Measurements from ENCODE around the gene MOBP. TPM values are rescaled to one million over a fixed set of nuclear protein-coding genes. Genes with fewer than 3 reads are reported as not detected.

MOBP gene
- total and polyA plus RNA-seq, 2 of the 8 experiments (the other 6 are each of a cell fraction or from before 2014, with no cell fraction given) = 0.06 to 0.50 TPM

- 90% methylated on average over 3 of the region's 3 CpGs; no CpG with 5 or more reads in 1 of the 2 experiments for WGBS, 2 experiments (ENCODE audit: extremely low coverage in 1 of 2, insufficient coverage in 1 of 2, insufficient read length in 1 of 2, insufficient replicate concordance in 2 of 2, low coverage in 1 of 2, low lambda C conversion rate in 2 of 2, missing lambda C conversion rate in 1 of 2)
- Histone ChIP-seq H3K14ac (ENCODE audit: insufficient read length) (no peak overlapping the region), H3K9ac (replicated peaks in 1 of 4; ENCODE audit: extremely low read depth in 1 of 4, low read depth in 3 of 4, low read length in 3 of 4) (no peak overlapping the region), H2AFZ (ENCODE audit: low read length) (no peak overlapping the region), H2BK120ac (replicated peaks; ENCODE audit: low read depth, low read length) (no peak overlapping the region), H3K27me3 (replicated peaks in 1 of 4; ENCODE audit: control insufficient read depth in 3 of 4, extremely low read depth in 1 of 4, insufficient read depth in 3 of 4, low read length in 3 of 4) (peaks cover 0 to 2% (median under 1%) of the 10 kb centered on the region in 4 experiments; a peak in 4 of 7 replicates), H2BK20ac (ENCODE audit: low read length) (no peak overlapping the region), H3K4me3 (ENCODE audit: extremely low read depth in 1 of 4, insufficient read depth in 2 of 4, low read depth in 3 of 4, low read length in 4 of 4) (no peak overlapping the region), H3K9me3 (ENCODE audit: insufficient read depth in 2 of 2, low read depth in 1 of 2, low read length in 1 of 2) (peaks cover 0 to 2% of the 10 kb centered on the region in 2 experiments; a peak in 1 of 4 replicates), H3K23ac (ENCODE audit: insufficient read length) (no peak overlapping the region), H2AK5ac (ENCODE audit: low read depth, low read length) (no peak overlapping the region), H4K91ac (replicated peaks; ENCODE audit: insufficient read length, low read length) (no peak overlapping the region), H2BK12ac (ENCODE audit: low read depth, low read length) (no peak overlapping the region), H3K27ac (ENCODE audit: low read depth, low read length) (no peak overlapping the region), H3K79me1 (ENCODE audit: low read depth, low read length) (no peaks in the 10 kb centered on the region), H3K23me2 (ENCODE audit: low read depth, low read length) (no peaks in the 10 kb centered on the region), H2BK15ac (ENCODE audit: low read length) (no peak overlapping the region), H4K20me1 (replicated peaks in 1 of 2; ENCODE audit: control insufficient read depth in 1 of 2, insufficient read depth in 2 of 2, low read length in 2 of 2) (no peaks in the 10 kb centered on the region), H3K4me1 (replicated peaks in 1 of 4; ENCODE audit: control insufficient read depth in 3 of 4, insufficient read depth in 4 of 4, low read length in 3 of 4) (peaks cover 0 to 8% (median 4%) of the 10 kb centered on the region in 4 experiments; a peak in 6 of 7 replicates), H3K36me3 (ENCODE audit: control insufficient read depth in 2 of 4, insufficient read depth in 4 of 4, low read length in 3 of 4) (0 out of 8 replicates have a peak, but pooled peaks cover 0 to 2% (median 0%) of the 10 kb centered on the region in 4 experiments), H3K56ac (replicated peaks; ENCODE audit: insufficient read length, low read depth, low read length) (no peak overlapping the region), H3K18ac (ENCODE audit: extremely low read depth, low read length) (no peak overlapping the region), H2BK5ac (ENCODE audit: low read depth, low read length) (no peak overlapping the region), H4K5ac (ENCODE audit: insufficient read length, low read depth, low read length) (no peak overlapping the region), H3K4me2 (ENCODE audit: insufficient read depth in 1 of 2, low read depth in 2 of 2, low read length in 2 of 2) (no peak overlapping the region), H3K4ac (replicated peaks; ENCODE audit: insufficient read length, low read depth, low read length) (no peak overlapping the region), H3K79me2 (ENCODE audit: control insufficient read depth in 1 of 2, insufficient read depth in 2 of 2, low read length in 2 of 2) (no peaks in the 10 kb centered on the region), H4K8ac (ENCODE audit: extremely low read depth, insufficient read depth, low read length) (no peak overlapping the region)
- ChIA-PET POLR2A (ENCODE audit: partially characterized antibody) (interaction anchor here (1.2 kb wide), 1 partner anchor 92 kb away, joined by 3 read pairs; no protein-coding TSS in a partner anchor), CTCF (ENCODE audit: partially characterized antibody) (interaction anchor here (0.6 to 6.5 kb wide), 2 partner anchors 24 to 53 kb away, joined by 4 to 122 read pairs; no protein-coding TSS in a partner anchor)
- FAIRE-seq (no peak), DNase-seq (ENCODE audit: low read depth in 1 of 2, low spot score in 2 of 2) (no peak)
- TF ChIP-seq CBX8 (IDR thresholded peaks at IDR 0.05; ENCODE audit: borderline replicate concordance, low read depth, low read length) = no peak
- TF ChIP-seq RNF2 (IDR thresholded peaks at IDR 0.05; ENCODE audit: borderline replicate concordance, low read depth, low read length, missing control alignments, poor library complexity, severe bottlenecking) = no peak
- TF ChIP-seq POU5F1 (IDR thresholded peaks at IDR 0.05; ENCODE audit: low read depth, low read length) = no peak
- TF ChIP-seq EP300 (IDR thresholded peaks at IDR 0.05; ENCODE audit: borderline replicate concordance in 1 of 2, low read depth in 2 of 2, low read length in 2 of 2) = no peak
- no peak for TF ChIP-seq RXRA (IDR thresholded peaks at IDR 0.05; ENCODE audit: insufficient read depth, low read depth, low read length)
Observed at GRCh38 chr3:39501059-39501458, 33.6 kb downstream of the MOBP start.

Data from H1 (cell line).